SK-N-SH (cell line): ENCODE results near the gene CARD14.

ENCODE experiments used
- CTCF ChIP-seq: fragments of 200-600 bp; sonication (generic); IDR thresholded peaks from 2 replicates; pipeline ENCODE4 v1.6.1; 2017; ENCODE audit warnings: antibody characterized with exemption, mild to moderate bottlenecking, moderate library complexity
- FOXJ3 ChIP-seq: sonication (generic); formaldehyde crosslinking; IDR thresholded peaks from 2 replicates; pipeline ENCODE4 v1.5.1; 2020; ENCODE audit warnings: mild to moderate bottlenecking, missing genetic modification reagents
- POLR2AphosphoS5 ChIP-seq: IDR thresholded peaks from 2 replicates; pipeline ENCODE4 v1.6.1; 2012; ENCODE audit warnings: low read depth, low read length
- RAD21 ChIP-seq: IDR thresholded peaks from 2 replicates; pipeline ENCODE4 v1.6.1; 2012; ENCODE audit warnings: mild to moderate bottlenecking, low read length
- REST ChIP-seq: IDR thresholded peaks from 2 replicates; pipeline ENCODE4 v1.6.1; 2012; ENCODE audit warnings: mild to moderate bottlenecking, low read depth, low read length, moderate library complexity
- SMC3 ChIP-seq: IDR thresholded peaks from 2 replicates; pipeline ENCODE4 v1.6.1; 2012; ENCODE audit warnings: low read depth, low read length, improper control_type of control experiment
- TF ChIP-seq, protein P1 (sequence below): IDR thresholded peaks from 2 replicates; pipeline ENCODE4 v1.4.0; 2012; ENCODE audit warnings: low read depth

DNA sequence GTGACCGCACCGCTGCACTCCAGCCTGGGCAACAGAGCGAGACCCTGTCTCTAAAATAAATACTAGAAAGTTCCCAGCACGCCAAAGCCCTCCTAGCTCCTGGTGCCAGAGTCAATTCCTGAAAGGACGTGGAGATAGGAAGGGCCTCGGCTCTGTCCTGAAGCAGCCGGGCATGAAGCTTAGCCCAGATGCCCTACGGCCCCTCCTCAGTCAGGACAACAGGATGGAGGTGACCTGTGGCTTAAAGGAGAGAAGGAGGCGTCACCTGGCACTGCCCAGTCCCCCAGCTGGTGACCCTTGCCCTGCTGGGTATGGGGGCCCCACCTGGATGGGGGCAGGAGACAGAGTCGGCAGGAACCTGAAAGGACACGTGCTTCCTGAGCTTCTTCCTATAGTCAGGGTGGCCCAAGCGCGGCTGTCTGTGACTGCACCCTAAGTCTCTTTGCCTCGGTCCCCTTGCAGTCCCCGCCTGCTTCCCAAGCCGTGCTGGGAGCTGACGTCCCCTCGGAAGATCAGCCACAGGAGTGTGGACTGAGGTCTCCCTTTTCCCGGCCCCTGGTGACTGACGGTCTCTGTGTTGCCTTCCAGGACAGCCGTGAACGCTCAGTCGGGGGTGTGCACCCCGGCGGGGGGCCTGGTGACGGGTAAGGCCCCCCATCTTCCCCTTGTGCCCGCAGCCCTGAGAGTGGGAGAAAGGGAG, 75.9 kb downstream of the CARD14 start:
- TF ChIP-seq CTCF, result no peak
- TF ChIP-seq RAD21, result no peak
- no peak for TF ChIP-seq SMC3
- TF ChIP-seq REST, result no peak
- TF ChIP-seq, protein P1, sequence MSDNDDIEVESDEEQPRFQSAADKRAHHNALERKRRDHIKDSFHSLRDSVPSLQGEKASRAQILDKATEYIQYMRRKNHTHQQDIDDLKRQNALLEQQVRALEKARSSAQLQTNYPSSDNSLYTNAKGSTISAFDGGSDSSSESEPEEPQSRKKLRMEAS, result no peak
- TF ChIP-seq POLR2AphosphoS5, result no peak
- TF ChIP-seq FOXJ3 (CRISPR knock-in tag), result no peak
